HG02938 (cell line): Measurements from ENCODE around the gene MIA2.

Experiments
- ATAC-seq: cut with Tn5 transposase; IDR thresholded peaks from one replicate; pipeline ENCODE4 v1.9.1; 2021; ENCODE audit warnings: mild to moderate bottlenecking, moderate library complexity; ENCODE audit not compliant: unreplicated experiment

The MIA2 gene

DNA sequence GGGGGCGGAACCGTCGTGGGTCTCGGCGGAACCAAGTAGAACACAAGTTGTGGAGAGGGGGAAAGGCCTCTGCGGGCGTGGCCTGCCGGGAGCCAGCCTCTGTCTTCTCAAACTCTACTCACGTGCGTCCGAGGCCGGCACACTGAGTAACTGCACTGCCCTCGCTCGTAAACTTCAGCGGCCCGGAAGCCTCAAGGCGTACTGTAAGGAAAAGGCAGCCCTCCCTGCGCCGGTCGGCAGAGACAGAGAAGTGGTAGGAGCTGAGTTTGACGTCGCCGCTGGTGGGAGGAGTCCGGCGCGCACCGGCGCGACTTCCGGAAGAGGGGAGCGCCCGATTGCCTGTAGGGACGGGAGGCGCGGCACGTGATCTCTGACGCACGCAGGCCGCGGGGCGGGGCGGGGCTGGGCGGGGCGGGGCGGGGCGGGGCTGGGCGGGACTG is 198.5 kb downstream of the MIA2 start, which contains the start of gene FBXO33:
Gene FBXO33, minus strand, starts transcription at position 255 of the 440 bp plus-strand sequence. CDS start 271 bp downstream, outside the sequence.
- ATAC-seq = peak; percentile 83

DNA sequence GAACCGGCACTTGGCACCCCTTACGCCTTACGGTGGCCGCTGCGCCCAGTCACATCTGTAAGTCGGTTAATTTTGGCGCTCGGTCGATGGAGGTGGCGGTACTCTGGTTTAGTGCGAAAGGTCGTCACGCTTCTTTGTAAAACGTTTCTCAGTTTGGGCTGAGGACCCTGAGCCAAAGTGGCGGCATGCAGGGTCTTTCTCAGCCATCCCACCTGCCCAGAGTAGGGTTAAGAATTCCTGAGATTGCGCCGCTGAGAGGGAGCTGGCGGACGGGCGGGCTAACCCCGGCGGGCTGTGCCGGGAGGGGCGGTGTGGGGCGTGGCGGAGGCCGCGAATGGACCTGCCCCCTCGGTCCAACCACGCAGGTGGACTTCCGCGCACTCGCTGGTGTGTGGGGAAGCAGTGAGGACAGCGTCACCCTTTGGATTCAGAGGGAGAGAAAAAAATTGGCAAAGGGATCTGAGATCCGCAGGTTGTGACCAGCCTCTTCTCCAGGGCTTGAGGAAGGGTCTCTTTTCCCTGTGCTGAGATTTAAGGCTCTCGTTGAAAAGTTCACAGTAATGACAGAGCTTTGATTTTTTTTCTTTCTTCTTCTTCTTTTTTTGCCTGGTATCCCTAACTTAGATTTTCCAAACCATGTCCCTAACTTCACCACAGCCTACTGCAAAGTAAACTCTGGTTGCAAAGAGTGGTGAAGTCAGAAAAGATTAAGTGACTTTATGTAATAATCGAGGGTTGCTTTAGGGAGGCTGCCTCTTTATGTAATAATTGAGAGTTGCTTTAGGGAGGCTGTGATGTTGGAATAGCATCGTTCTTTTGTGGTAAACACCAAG is 199.1 kb downstream of the MIA2 start:
- ATAC-seq = peak; percentile 53

DNA sequence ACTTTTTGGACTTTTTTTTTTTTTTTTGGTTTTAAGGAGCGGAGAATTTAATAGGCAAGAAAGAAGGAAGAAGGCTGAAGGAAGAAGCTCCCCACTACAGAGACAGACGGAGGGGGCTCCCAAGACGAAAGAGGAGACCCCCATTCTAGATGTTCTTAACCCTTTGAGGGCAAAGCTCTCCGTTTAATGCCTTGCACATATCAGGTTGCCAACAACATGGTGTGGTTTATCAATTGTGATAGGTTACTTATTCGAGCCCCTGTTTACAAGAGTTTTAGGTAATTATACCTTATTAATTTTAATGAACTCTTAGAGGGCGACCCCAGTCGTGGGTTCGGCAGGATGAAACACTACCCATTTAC is 199.7 kb downstream of the MIA2 start:
- ATAC-seq = no peak

DNA sequence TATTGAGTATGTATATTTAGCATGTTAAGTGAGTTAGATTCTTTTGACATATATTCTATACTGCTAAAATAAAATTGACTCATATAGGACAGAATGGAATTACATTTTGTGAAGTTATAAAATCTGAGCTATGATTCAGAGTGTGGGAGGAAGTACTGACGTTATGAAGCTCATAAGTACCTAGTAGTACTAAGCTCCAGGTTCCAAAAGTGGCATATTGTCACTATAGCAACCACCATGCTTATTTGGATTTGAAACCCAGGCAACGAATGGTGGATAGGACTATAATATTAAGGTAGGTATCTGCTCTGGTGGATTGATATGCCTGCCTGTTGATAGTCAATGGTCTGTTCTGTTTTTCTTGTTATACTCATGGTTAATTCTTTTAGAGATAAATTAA is 200.7 kb downstream of the MIA2 start:
- no peak for ATAC-seq

DNA sequence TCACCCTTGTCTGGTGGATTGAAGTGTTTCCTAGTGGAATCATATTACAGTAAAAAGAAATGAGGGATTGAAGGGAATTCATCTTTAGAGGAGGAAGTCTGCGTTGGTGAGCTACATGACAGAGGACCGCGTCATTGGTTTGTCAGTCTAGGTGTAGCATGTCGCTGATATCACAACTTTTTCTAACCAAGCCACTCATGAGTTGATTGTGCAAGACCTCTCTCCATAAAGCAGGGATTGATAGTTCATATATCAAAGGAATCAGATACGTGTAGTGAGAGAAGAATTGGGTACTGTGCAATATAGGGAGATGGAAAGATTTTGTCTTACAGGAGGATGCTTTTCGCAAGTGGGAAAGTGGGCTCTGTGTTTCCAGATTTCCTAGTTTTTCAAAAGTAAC is 201.5 kb downstream of the MIA2 start:
- ATAC-seq = no peak
